NCI-H1930 (cell line): Measurements from ENCODE around the gene NAGPA.

ENCODE experiments used
- DNase-seq, 2 experiments: peaks; one replicate each; lab custom pipeline; 2025; lab: John Stamatoyannopoulos, UW

The NAGPA gene

DNA sequence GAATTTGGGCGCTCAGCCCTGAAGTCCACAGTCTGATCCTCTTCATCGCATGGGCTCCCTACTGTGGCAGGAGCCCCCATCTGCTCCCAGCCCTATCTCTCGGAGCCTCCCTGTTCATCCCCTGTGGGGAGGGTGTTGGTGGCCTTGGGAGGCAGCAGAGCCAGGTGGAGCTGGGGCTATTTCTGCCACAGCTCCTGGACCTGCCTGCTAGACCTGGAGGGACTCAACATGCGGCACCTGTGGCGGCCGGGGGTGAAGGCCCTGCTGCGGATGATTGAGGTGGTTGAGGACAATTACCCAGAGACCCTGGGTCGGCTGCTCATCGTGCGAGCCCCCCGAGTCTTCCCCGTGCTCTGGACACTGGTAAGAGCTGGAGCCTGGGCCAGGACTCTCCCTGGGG, 30.5 kb downstream of the NAGPA start:
- DNase-seq, result no peak

DNA sequence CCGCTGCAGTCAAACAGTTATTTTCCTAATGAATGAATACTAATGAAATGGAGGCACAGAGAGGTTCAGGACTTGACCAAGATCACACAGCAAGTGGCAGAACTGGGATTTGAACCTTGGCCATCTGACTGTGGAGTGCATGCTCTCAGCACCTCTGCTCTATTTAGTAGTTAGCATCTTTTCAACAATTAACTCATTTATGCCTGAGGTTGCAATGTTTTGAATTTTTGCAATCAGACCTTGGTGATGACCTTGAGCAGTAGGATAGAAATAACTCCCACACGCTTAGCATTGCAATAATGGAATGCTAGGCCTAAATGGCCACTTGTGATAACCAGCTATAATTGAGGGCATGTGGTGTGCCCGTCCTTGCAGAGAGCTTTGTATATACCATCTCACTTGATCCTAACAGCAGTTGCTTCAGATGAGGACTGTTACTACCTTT, 31.0 kb downstream of the NAGPA start:
- DNase-seq, result no peak

DNA sequence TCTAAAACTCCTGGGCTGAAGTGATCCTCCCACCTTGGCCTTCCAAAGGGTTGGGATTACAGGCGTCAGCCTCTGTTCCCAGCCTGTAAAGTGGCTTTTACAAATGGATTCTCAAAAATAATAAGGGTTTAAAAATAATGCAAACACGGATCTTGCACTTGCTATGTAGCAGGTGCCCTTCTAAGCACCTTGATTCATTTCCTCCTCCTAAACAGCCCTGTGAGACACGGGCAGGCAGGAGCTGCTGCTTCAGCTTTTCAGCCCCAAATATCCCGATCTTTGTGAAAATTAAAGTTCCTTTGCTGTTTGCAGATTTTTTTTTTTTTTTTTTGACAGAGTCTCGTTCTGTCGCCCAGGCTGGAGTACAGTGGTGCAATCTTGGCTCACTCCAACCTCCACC, 31.7 kb downstream of the NAGPA start:
- no peak for DNase-seq

DNA sequence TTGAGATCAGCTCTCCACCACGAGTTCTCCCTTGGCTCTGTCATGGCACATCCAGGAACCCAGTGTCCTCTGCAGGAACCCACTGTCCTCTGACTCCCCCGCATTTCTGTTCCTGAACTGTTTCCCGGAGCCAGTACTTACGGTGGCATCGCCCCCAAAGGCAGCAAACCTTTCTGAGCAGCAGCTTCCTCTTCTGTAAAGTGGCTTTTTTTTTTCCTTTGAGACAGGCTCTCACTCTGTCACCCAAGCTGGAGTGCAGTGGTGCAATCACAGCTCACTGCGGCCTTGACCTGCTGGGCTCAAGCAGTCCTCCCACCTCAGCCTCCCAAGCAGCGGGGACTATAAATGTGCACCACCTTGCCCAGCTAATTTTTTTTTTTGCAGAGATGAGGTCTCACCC, 32.2 kb downstream of the NAGPA start:
- DNase-seq, result no peak

GRCh38 chr16:5000573-5001001, 33.1 kb downstream of the NAGPA start:
- DNase-seq, result no peak

GRCh38 chr16:4994719-4995434, 38.9 kb downstream of the NAGPA start:
- no peak for DNase-seq

DNA sequence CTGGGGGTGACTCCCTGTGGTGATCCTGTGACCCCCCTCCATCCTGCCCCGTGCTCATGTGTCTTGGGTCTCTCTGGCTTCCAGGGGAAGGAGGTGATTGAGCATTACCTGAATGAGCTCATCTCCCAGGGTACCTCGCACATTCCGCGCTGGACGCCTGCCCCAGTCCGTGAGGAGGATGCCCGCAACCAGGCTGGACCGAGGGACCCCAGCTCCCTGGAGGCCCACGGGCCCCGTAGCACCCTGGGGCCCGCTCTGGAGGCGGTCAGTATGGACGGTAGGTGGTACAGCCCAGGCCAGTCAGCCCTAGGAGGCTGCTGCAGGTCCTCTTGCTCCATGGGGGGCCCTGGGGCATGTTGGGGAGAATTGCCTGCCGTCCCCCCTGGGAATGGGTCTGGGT, 42.0 kb downstream of the NAGPA start:
- no peak for DNase-seq

DNA sequence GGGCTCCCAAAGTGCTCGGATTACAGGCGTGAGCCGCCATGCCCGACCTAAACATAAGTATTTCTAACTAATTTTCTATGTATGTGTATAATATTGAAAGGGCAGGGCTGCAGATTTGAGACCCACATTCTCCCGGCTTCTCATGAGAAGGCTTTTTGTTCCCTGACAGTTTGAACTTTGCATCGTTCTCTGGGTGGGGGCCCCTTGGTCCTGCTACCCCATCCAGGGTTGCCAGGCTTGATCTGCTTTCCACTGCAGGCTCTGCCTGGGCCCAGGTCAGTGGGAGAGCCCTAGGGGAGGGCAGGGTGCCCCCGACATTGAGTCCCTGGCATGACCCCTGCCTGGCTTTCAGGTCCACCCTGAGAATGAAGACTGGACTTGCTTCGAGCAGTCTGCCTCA, 43.3 kb downstream of the NAGPA start:
- DNase-seq, result no peak

DNA sequence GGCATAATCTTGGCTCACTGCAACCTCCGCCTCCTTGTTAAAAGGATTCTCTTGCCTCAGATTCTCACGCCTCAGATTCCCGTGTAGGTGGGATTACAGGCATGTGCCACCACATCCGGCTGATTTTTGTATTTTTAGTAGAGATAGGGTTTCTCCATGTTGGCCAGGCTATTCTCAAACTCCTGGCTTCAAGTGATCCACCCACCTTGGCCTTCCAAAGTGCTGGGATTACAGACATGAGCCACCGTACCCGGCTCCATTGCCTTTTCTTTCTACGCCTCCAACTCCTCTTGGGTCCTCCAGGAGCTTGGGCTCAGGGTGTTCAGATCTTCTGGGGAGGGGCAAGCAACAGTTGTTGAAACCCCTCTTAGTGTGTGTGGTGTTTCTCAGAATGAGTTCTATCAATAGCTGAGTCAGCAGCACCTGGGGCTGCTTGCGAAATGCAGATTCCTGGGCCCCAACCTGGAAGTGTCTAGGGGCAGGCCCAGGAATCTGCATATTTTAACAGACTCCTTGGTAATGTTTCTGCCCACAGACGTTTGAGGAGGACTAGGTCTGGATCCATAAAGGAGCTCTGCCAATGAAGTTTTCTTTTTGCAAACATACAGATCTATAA, 44.2 kb downstream of the NAGPA start:
- no peak for DNase-seq

DNA sequence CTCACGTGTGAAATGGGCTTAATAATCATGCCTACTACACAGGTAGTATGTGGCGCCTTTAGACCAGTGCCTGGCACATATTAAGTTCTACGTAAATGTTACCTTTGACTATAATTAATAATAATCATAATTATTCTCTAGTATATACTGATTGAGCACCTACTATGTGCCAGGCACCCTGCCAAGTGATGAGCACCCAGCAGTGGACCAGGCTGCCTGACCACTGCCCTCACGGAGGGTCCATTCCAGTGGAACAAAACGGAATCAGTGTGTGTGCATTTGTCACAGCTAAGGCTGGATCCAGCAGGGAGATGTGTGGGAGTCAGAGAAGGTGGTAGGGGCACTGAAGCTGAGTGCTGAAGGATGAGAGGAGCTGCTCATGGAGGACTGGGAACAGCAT, 45.1 kb downstream of the NAGPA start:
- no peak for DNase-seq

- no peak for DNase-seq
Observed at GRCh38 chr16:4987580-4988374, 46.0 kb downstream of the NAGPA start.

GRCh38 chr16:4987250-4987579, 46.5 kb downstream of the NAGPA start:
- DNase-seq, result no peak

DNA sequence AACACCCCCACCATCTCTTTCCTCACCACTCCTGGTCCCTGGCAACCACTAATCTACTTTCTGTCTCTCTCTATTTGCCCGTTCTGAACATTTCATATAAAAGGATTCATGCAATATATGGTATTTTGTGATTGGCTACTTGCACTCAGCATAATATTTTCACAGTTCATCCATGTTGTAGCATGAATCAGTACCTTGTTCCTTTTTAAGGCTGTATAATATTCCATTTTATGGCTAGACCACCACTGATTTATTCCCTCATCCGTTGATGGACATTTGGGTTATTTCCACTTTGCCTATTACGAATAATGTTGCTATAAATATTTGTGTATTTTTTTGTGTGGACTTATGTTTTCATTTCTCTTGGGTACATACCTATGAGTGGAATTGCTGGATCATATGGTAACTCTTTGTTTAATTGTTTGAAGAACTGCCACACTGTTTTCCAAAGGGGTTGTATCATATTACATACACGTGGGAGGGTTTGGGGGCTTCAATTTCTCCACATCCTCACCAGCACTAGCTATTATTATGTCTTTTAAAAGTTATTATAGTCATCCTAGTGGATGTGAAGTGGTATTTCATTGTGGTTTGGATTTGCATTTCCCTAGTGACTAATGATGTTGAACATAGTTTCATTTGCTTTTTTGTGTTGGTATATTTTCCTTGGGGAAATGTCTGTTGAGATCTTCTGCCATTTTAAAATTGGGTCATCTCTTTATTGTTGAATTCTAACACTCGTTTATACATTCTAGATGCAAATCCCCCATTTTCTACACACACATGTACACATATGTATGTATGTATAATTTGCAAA, 49.4 kb downstream of the NAGPA start:
- no peak for DNase-seq

- no peak for DNase-seq
Observed at GRCh38 chr16:4982056-4982867, 51.5 kb downstream of the NAGPA start.

DNA sequence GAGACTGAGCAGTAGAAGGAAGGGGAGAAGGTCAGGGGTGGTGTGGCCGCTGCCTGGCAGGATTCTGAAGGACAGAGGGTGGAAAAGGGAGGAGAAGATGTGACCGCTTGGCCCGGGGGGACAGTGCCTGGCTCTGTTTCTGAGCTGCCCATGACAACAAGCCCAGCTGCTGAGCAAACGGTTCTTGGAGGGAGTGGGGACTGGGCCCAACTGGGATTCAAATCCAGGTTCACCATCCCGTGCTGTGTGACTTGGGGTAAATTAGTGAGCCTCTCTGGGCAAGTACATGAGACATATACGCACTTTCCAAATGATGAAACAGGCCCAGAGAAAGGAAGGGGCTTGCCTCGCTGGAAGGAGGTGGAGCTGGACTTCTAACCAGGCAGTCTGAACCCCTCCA, 52.3 kb downstream of the NAGPA start:
- DNase-seq, result no peak

DNA sequence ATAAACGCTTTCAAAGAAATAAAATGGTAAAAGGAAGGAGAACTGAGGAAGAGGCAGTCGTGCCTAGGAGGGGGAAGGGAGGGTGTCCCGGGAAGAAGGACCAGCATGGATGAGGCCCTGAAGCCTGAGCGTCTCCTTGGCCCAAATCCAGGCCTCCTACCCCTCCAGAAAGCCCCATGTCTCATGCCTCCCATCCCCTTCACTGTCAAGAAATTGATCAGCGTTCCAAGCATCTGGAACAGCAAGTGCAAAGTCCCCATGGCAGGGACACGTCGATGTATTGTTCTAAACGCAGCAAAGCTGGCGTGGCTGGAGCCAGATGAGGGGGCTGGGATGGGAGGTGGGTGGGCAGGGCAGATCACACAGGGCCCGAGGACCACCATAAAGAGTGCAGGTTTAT, 53.0 kb downstream of the NAGPA start:
- no peak for DNase-seq

- DNase-seq, result no peak
Observed at GRCh38 chr16:4979736-4980660, 53.7 kb downstream of the NAGPA start.

DNA sequence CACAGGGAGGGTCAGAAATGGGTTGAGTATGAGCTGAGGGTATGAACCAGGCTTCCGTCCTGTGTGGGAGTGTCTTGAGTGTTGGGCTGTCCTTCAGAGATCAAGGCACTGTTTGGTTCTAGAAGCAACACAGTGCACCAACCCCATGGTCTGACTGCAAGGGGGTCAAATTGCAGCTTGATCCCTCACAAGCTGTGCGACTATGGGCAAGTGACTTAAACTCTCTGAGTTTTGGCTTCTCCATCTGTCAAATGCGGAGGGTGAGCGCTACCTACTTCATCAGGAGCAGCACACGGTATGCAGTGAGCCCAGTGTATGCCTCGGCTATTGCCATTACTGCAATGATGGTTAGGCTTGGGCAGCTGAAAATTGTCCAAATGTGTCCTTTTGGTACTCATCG, 54.6 kb downstream of the NAGPA start:
- no peak for DNase-seq

GRCh38 chr16:4976611-4977145, 57.1 kb downstream of the NAGPA start:
- no peak for DNase-seq

- no peak for DNase-seq
Observed at GRCh38 chr16:4976079-4976478, 57.7 kb downstream of the NAGPA start.
